Activated CD4-positive, alpha-beta T cell treated with anti-CD3 and anti-CD28 coated beads, Interleukin-2, amount 10 ng/mL, durations not matched to agents 24 days and 14 days (primary cell): Measurements from ENCODE around the gene HNRNPU. TPM values are rescaled to one million over a fixed set of nuclear protein-coding genes. Genes with fewer than 3 reads are reported as not detected.

Experiments
- DNase-seq: peaks from one replicate; pipeline ENCODE4 v3.0.0; 2022
- H3K27ac Mint-ChIP-seq: one replicate; pipeline ENCODE4 v1.8.0; 2022; ENCODE audit warnings: mild to moderate bottlenecking, mixed read lengths
- H3K27me3 Mint-ChIP-seq: one replicate; pipeline ENCODE4 v1.8.0; 2022; ENCODE audit warnings: mixed read lengths
- H3K36me3 Mint-ChIP-seq: one replicate; pipeline ENCODE4 v1.8.0; 2022; ENCODE audit warnings: low read depth, mild to moderate bottlenecking, mixed read lengths
- H3K4me1 Mint-ChIP-seq: one replicate; pipeline ENCODE4 v1.8.0; 2021; ENCODE audit warnings: mixed read lengths
- H3K4me3 Mint-ChIP-seq: one replicate; pipeline ENCODE4 v1.8.0; 2022; ENCODE audit warnings: mild to moderate bottlenecking, moderate library complexity, mixed read lengths
- H3K9me3 Mint-ChIP-seq: one replicate; pipeline ENCODE4 v1.8.0; 2021; ENCODE audit warnings: mixed read lengths
- intact Hi-C: fragments of 100-400 bp; cut with micrococcal nuclease; formaldehyde crosslinking; loops from one replicate; pipeline ENCODE4 v1.15.1; 2023
- total RNA-seq: library from RNA; stranded (reverse); gene quantifications from 2 replicates; pipeline ENCODE4 v1.2.3, GENCODE V29; 2022

Gene HNRNPU
- total RNA-seq, 1 donor from 2014 or later: 612 TPM

- H3K9me3 Mint-ChIP-seq: no peaks in the 10 kb centered on the region
- intact Hi-C loops: no loop called here
- peaks cover 68% of the 10 kb centered on the region for H3K4me1 Mint-ChIP-seq
- no peak for DNase-seq
- peak overlapping the region; percentile 50 for H3K4me3 Mint-ChIP-seq
- H3K27ac Mint-ChIP-seq: peak overlapping the region; percentile 16
- H3K27me3 Mint-ChIP-seq: no peaks in the 10 kb centered on the region
- peaks cover 90% of the 10 kb centered on the region for H3K36me3 Mint-ChIP-seq
These were observed 6.6 kb downstream of the HNRNPU start for GRCh38 chr1:244857761-244858160.

GRCh38 chr1:244854865-244855578, 9.3 kb downstream of the HNRNPU start:
- peaks cover 65% of the 10 kb centered on the region for H3K4me1 Mint-ChIP-seq

GRCh38 chr1:244854166-244854565, 10.2 kb downstream of the HNRNPU start:
- intact Hi-C loops: no loop called here
- Mint-ChIP-seq H3K4me3 (peak overlapping the region; percentile 41), H3K27me3 (no peaks in the 10 kb centered on the region), H3K36me3 (peaks cover 92% of the 10 kb centered on the region), H3K4me1 (peaks cover 70% of the 10 kb centered on the region), H3K27ac (no peak overlapping the region), H3K9me3 (no peaks in the 10 kb centered on the region)
- peak; percentile 53 for DNase-seq

More at GRCh38 chr1:244854865-244855578, 9.3 kb downstream of the HNRNPU start:
- peak overlapping the region; percentile 50 for H3K4me3 Mint-ChIP-seq
- intact Hi-C loops: no loop called here
- no peaks in the 10 kb centered on the region for H3K9me3 Mint-ChIP-seq
- DNase-seq: peak; percentile 56
- H3K27me3 Mint-ChIP-seq: no peaks in the 10 kb centered on the region
- H3K36me3 Mint-ChIP-seq: peaks cover 90% of the 10 kb centered on the region
- peak overlapping the region; percentile 81 for H3K27ac Mint-ChIP-seq

- intact Hi-C loops: loop anchor here (1.0 kb wide), 1 partner anchor 9 kb away; no protein-coding TSS in a partner anchor
- Mint-ChIP-seq H3K9me3 (no peaks in the 10 kb centered on the region), H3K4me1 (peaks cover 65% of the 10 kb centered on the region), H3K27me3 (no peaks in the 10 kb centered on the region), H3K36me3 (peaks cover 91% of the 10 kb centered on the region), H3K27ac (no peak overlapping the region), H3K4me3 (no peak overlapping the region)
- DNase-seq: no peak
These were observed 11.6 kb downstream of the HNRNPU start for GRCh38 chr1:244852694-244853093.

GRCh38 chr1:244851546-244852231, 12.7 kb downstream of the HNRNPU start:
- peak overlapping the region; percentile 51 for H3K27ac Mint-ChIP-seq
- H3K4me1 Mint-ChIP-seq: peaks cover 59% of the 10 kb centered on the region
- intact Hi-C loops: no loop called here

GRCh38 chr1:244850896-244851295, 13.4 kb downstream of the HNRNPU start:
- DNase-seq: peak; percentile 52
- H3K9me3 Mint-ChIP-seq: no peaks in the 10 kb centered on the region
- peaks cover 86% of the 10 kb centered on the region for H3K36me3 Mint-ChIP-seq
- H3K27me3 Mint-ChIP-seq: no peaks in the 10 kb centered on the region
- no peak overlapping the region for H3K4me3 Mint-ChIP-seq
- H3K27ac Mint-ChIP-seq: peak overlapping the region; percentile 66
- intact Hi-C loops: no loop called here
- H3K4me1 Mint-ChIP-seq: peaks cover 52% of the 10 kb centered on the region

More at GRCh38 chr1:244851546-244852231, 12.7 kb downstream of the HNRNPU start:
- no peak overlapping the region for H3K4me3 Mint-ChIP-seq
- H3K9me3 Mint-ChIP-seq: no peaks in the 10 kb centered on the region
- H3K36me3 Mint-ChIP-seq: peaks cover 86% of the 10 kb centered on the region
- no peaks in the 10 kb centered on the region for H3K27me3 Mint-ChIP-seq
- DNase-seq: no peak

GRCh38 chr1:244850099-244850852, 14.1 kb downstream of the HNRNPU start:
- Mint-ChIP-seq H3K27ac (no peak overlapping the region), H3K9me3 (no peaks in the 10 kb centered on the region), H3K4me1 (peaks cover 51% of the 10 kb centered on the region), H3K4me3 (no peak overlapping the region), H3K27me3 (no peaks in the 10 kb centered on the region), H3K36me3 (peaks cover 86% of the 10 kb centered on the region)
- intact Hi-C loops: no loop called here
- no peak for DNase-seq

- H3K27me3 Mint-ChIP-seq: no peaks in the 10 kb centered on the region
- H3K36me3 Mint-ChIP-seq: peaks cover 84% of the 10 kb centered on the region
- intact Hi-C loops: no loop called here
- no peak for DNase-seq
- H3K4me1 Mint-ChIP-seq: peaks cover 43% of the 10 kb centered on the region
- no peaks in the 10 kb centered on the region for H3K9me3 Mint-ChIP-seq
- peak overlapping the region; percentile 54 for H3K27ac Mint-ChIP-seq
- H3K4me3 Mint-ChIP-seq: no peak overlapping the region
These were observed 15.0 kb downstream of the HNRNPU start for GRCh38 chr1:244849189-244849866.

GRCh38 chr1:244846653-244847052, 17.7 kb downstream of the HNRNPU start:
- intact Hi-C loops: no loop called here
- Mint-ChIP-seq H3K27me3 (no peaks in the 10 kb centered on the region), H3K4me3 (no peak overlapping the region), H3K36me3 (peaks cover 80% of the 10 kb centered on the region), H3K27ac (no peak overlapping the region), H3K9me3 (no peaks in the 10 kb centered on the region), H3K4me1 (peaks cover 38% of the 10 kb centered on the region)
- DNase-seq: no peak

- H3K4me1 Mint-ChIP-seq: peaks cover 43% of the 10 kb centered on the region
- intact Hi-C loops: loop anchor here (1.0 kb wide), 1 partner anchor 8 kb away; no protein-coding TSS in a partner anchor
- peak overlapping the region; percentile 15 for H3K4me3 Mint-ChIP-seq
- H3K36me3 Mint-ChIP-seq: peaks cover 80% of the 10 kb centered on the region
- peak overlapping the region; percentile 51 for H3K27ac Mint-ChIP-seq
- no peaks in the 10 kb centered on the region for H3K9me3 Mint-ChIP-seq
- no peaks in the 10 kb centered on the region for H3K27me3 Mint-ChIP-seq
- DNase-seq: no peak
These were observed 19.9 kb downstream of the HNRNPU start for GRCh38 chr1:244844155-244845121.

- H3K9me3 Mint-ChIP-seq: no peaks in the 10 kb centered on the region
- DNase-seq: no peak
- H3K27ac Mint-ChIP-seq: no peak overlapping the region
- peaks cover 76% of the 10 kb centered on the region for H3K36me3 Mint-ChIP-seq
- no peaks in the 10 kb centered on the region for H3K27me3 Mint-ChIP-seq
- intact Hi-C loops: no loop called here
- H3K4me1 Mint-ChIP-seq: peaks cover 43% of the 10 kb centered on the region
- no peak overlapping the region for H3K4me3 Mint-ChIP-seq
These were observed 21.0 kb downstream of the HNRNPU start for GRCh38 chr1:244843148-244843978.
